Suppressor macrophage (primary cell): ENCODE data around the gene P2RY2.

Source experiments
- DNase-seq, 4 experiments: peaks; one replicate each; pipeline ENCODE4 v3.0.0-alpha.2; 2020 to 2022

Gene P2RY2

DNA sequence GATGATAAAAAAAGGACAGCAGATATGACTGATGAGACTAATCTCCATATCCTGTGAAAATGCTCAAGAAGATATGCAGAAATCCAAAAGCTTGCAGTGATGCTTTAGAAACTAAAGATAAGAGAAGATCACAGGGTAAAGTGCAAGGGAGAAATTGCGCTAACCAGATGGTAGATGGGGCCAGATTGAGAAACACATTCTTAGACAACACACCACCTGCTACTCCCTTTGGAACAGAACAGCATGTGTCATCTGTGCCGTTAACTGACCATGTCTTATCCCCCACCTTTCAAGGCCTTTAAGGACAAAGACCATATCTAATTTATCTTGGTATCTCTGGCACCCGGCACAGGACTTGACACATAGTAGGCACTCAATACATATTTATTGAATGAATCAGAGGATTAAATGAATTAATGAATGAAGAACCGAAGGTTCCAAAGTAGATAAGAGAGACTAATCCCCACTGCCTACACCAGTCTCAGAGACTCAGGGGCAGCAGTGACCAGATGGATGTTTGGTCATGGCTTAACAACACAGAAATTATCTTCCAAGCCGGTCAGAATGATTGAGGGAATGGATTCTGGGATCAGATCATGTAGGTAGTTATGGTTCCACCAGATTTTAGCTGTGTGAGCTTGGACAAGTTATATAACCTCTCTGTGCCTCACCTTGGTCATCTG, 12.3 kb upstream of the P2RY2 start:
- peak in 3 of 4 experiments; percentile 36 to 53 (median 50) for DNase-seq

- no peak for DNase-seq
These were observed 11.3 kb upstream of the P2RY2 start for GRCh38 chr11:73206801-73207200.

DNA sequence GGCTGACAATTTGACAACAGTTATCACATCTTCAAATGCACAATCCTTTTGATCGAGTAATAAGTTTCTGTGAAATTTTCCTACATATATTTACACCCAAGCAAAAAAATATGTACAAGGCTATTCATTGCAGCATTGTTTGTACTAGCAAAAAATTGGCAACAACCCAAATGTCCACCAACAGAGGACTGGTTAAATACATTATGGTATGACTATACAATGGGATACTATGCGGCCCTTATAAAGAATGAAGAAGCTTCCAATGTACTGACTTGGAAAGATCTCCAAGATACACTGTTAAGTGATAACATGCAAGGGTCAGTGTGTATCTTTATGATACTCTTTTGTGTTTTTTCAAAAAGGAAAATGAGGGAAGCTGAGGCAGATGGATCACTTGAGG, 8.2 kb upstream of the P2RY2 start:
- DNase-seq, result no peak

DNA sequence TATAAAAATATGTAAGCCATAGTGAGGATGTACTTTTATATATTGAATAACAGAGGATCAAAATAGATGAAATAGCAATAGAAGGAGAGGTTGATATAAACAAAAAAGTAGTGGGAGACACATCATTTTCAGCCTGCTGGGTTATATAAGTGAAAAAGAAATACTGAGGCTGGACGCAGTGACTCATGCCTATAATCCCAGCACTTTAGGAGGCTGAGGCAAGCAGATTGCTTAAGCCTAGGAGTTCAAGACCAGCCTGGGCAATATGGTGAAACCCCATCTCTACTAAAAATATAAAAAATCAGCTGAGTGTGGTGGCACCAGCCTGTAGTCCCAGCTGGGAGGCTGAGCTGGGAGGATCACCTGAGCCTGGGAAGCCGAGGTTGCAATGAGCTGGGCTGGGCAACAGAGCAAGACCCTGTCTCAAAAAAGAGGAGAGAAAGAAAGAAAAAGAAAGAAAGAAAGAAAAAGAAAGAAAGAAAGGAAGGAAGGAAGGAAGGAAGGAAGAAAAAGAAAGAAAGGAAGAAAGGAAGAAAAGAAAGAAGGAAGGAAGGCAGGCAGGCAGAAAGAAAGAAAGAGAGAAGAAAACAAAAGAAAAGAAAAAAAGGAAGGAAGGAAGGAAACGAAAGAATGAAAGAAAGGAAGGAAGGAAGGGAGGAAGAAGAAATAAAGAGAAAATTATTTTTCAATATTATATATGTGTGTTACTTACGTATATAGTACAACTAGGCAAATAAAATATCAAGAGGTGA, 7.0 kb upstream of the P2RY2 start:
- DNase-seq, result peak in 2 of 4 experiments; percentile 40 to 55

- DNase-seq, result no peak
These were observed 4.6 kb upstream of the P2RY2 start for GRCh38 chr11:73213196-73214143.

- peak in 3 of 4 experiments; percentile 45 to 47 (median 46) for DNase-seq
These were observed 2.6 kb upstream of the P2RY2 start for GRCh38 chr11:73215191-73216134.

DNA sequence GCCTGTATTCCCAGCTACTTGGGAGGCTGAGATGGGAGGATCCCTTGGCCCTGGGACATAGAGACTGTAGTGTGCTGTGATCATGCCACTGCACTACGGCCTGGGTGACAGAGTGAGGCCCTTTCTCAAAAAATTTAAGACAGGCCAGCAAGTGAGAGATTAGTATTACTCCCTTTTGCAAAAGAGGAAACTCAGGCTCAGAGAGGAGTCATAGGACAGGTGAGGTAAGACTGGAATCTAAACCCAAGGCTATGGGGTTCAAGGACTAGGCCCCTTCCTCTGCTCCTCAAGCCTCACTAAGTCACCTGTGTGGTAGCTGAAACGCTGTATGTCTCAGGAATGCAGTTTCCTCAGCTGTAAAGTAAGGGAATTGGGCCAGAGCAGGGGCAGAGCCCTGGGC, 1.6 kb upstream of the P2RY2 start:
- DNase-seq, result peak in 3 of 4 experiments; percentile 48 to 58 (median 53)

DNA sequence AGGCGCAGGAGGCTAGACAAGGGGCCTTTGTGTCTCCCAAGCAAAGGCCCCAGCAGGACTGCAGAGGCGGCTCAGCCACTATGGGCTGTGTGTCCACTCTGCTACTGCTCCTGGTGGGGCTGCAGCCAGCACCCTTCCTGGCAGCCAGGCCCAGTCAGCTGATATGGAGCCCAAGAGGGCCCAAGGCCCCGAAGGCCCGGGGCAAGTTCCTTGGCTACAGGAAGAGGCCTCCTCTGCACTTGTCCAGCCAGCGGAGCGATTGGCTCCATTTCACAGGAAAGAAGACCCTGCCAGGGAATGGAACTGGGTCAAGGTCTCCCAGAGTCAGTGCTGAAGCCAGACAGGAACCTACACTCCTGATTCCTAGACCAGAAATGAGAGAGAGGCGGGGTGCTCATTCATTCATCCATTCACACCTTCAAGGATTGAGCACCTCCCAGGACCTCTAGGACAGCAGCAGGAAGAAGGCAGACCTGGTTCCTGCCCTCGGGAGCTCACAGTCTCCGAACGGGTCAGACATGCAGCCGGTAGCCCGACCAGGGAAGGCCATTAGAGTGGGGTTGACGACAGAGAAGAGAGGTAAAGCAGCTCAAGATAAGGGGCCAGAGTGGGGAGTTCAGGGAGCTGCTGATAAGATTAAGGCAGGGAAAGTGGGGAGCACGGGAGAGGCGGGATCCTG, 811 bp upstream of the P2RY2 start:
- peak in 1 of 4 experiments; percentile 44 for DNase-seq

GRCh38 chr11:73217810-73218105, 323 bp upstream of the P2RY2 start:
- no peak for DNase-seq

- no peak for DNase-seq
These were observed 742 bp downstream of the P2RY2 start for GRCh38 chr11:73218830-73219215.

DNA sequence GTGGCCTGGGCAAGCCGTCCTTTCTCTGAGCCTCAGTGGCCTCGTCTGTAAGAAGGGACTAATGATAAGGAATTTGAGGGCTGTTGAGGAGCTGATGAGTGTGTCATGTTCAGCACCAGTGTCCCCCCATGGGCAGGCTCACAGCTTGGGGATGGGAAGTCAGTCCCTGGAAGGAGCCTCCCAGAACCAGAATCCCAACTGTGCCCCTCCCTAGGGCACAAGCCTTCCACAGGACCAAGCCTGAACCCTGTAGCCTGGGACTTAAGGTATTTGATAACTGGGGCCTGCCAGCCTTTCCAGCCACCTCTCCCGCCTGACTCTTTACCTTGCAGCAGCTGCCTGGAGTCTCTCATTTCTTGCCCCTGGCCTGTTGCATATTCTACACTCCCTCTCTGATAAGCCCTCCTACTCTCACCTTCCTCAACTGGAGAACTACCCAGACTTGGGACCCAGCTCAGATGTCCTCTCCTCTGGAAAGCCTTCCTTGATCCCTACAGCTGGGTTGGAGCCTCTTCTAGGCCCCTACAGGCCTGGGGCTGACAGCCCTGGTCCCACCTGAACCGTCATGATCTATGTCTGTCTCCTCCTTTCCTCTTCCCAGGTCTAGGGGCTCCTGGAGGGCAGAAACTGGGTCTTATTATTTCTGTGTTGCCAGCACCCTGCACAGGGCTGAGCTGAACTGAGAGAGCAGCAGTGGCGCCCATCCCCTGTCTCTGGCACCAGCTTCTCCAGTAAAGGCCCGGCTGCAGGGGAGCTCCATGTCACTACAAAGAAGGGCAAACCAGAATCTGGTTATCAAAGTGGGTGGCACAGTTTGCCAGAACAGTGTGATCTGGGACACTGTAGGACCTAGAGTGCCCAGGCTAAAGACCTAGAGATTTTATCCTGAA, 1.6 kb downstream of the P2RY2 start:
- no peak for DNase-seq

GRCh38 chr11:73221451-73221850, 3.4 kb downstream of the P2RY2 start:
- DNase-seq, result no peak

DNA sequence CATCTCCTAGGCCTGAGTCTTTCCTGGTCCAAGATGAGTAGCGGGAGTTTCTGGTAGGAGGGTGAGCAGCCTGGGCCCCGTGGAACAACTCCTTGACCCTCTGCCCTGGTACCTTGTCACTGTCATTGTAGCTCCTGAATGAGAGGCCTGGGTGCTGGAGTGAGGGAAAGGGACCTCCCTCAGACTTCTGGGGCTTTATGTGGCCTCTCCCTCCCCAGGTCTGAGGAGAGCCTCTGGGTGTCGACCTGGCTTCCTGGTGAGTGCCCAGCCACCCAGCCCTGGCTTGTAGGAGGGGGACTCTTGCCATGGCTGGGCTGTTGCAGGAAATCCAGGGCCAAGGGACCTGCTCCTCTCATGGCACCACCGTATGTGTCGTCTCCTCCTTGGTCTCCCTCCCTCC, 3.9 kb downstream of the P2RY2 start:
- DNase-seq, result no peak

GRCh38 chr11:73223998-73224730, 6.1 kb downstream of the P2RY2 start:
- DNase-seq, result no peak

GRCh38 chr11:73225001-73225686, 7.1 kb downstream of the P2RY2 start:
- no peak for DNase-seq

DNA sequence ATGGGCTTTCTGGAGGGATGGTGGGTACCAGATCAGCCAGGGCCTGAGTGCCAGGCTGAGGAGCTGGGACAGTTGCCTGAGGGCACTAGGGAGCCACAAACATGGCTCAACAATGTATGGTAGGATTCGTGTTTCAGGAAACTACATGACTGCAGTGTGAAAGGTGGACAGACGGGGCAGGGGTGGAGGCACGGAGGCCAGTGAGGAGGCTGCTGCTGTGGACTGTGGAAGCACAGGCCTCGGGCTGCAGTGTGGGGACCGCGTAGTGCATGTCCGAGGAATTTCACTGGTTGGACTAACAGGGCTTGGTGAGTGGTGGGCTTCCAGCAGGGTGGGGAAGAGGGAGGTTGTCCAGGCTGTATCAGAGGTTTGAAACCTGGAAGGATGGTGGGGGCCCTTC, 7.8 kb downstream of the P2RY2 start:
- DNase-seq, result no peak

GRCh38 chr11:73226297-73227006, 8.4 kb downstream of the P2RY2 start:
- no peak for DNase-seq

DNA sequence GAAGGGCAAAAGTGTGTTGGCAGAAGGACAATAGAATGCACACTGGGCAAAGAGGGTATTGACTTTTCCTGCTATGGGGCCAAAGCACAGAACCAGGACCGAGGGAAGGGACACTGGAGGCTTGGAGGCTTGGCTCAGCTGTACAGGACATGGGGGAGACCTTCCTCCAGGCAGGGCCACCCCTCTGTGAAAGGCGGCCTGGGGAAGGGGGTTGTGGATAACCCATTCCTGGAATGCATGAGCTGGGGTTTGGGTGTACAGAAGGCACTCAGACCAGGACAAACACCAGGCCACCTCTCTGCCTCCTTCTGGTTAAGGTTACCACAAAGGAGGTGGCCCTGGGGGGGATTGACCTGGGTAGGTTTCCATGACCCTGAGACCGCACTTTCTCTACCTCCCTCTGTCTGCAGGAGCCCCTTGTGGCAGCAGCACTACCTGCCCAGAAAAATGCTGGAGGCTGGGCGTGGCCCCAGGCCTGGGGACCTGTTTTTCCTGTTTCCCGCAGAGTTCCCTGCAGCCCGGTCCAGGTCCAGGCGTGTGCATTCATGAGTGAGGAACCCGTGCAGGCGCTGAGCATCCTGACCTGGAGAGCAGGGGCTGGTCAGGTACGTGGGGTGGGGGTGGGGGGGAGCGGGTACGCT, 9.6 kb downstream of the P2RY2 start:
- DNase-seq, result no peak
